ENCODE measurements around the gene ROCK2.

GRCh38 chr2:11319939-11320338 lies 24.5 kb downstream of the ROCK2 start:
- TF ChIP-seq, protein P1, sequence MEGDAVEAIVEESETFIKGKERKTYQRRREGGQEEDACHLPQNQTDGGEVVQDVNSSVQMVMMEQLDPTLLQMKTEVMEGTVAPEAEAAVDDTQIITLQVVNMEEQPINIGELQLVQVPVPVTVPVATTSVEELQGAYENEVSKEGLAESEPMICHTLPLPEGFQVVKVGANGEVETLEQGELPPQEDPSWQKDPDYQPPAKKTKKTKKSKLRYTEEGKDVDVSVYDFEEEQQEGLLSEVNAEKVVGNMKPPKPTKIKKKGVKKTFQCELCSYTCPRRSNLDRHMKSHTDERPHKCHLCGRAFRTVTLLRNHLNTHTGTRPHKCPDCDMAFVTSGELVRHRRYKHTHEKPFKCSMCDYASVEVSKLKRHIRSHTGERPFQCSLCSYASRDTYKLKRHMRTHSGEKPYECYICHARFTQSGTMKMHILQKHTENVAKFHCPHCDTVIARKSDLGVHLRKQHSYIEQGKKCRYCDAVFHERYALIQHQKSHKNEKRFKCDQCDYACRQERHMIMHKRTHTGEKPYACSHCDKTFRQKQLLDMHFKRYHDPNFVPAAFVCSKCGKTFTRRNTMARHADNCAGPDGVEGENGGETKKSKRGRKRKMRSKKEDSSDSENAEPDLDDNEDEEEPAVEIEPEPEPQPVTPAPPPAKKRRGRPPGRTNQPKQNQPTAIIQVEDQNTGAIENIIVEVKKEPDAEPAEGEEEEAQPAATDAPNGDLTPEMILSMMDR (IDR thresholded peaks at IDR 0.05) = no peak
- TF ChIP-seq POLR2AphosphoS5 (IDR thresholded peaks at IDR 0.05) (no peak), EP300 (IDR thresholded peaks at IDR 0.05) (no peak)

All from sigmoid colon (tissue), 4 donors.